CD1c-positive myeloid dendritic cell (primary cell): ENCODE data around the gene POLE4.
A peak's percentile ranks its signal among the peaks of the same experiment; 100 is the strongest.

ENCODE experiments used
- DNase-seq: peaks from one replicate; pipeline ENCODE4 v3.0.0-alpha.2; 2016; ENCODE audit errors: extremely low spot score

Gene POLE4, protein sequence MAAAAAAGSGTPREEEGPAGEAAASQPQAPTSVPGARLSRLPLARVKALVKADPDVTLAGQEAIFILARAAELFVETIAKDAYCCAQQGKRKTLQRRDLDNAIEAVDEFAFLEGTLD

DNA sequence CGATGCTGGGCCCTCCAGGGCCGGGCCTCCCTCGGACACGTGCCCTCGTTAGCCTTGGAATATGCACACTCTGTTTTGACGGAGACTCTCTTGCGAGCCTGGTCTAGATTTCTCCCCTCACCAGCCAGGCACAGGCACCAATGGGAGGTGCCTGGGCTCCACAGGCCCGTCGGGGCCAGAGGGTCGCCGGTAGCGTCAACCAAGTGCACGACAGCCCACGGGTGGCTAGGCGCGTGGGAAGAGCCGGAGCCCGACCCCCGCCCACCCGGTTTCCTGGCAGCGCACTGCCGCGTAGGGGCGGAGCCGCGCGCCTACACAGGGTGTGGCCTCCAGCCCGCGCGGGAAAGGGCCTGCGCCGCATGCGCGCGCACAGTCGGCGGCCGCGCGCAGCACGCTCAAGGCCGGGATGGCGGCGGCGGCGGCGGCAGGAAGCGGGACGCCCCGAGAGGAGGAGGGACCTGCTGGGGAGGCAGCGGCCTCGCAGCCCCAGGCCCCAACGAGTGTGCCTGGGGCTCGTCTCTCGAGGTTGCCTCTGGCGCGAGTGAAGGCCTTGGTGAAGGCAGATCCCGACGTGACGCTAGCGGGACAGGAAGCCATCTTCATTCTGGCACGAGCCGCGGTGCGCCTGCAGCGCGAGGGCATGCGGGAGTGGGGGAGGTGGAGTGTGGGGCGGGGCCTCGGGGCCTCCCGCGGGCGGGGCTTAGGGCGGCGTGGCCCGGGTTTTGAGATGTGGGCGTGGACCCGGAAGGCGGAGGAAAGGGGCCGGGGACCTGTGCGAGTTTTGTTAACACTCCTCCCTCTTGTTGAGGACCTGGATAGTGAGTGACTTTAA is at the start of gene POLE4:
TSS of gene POLE4 (plus strand) at position 370 of the 832 bp plus-strand sequence. CDS start at position 407, 37 bp downstream.
- peak; percentile 91 for DNase-seq

DNA sequence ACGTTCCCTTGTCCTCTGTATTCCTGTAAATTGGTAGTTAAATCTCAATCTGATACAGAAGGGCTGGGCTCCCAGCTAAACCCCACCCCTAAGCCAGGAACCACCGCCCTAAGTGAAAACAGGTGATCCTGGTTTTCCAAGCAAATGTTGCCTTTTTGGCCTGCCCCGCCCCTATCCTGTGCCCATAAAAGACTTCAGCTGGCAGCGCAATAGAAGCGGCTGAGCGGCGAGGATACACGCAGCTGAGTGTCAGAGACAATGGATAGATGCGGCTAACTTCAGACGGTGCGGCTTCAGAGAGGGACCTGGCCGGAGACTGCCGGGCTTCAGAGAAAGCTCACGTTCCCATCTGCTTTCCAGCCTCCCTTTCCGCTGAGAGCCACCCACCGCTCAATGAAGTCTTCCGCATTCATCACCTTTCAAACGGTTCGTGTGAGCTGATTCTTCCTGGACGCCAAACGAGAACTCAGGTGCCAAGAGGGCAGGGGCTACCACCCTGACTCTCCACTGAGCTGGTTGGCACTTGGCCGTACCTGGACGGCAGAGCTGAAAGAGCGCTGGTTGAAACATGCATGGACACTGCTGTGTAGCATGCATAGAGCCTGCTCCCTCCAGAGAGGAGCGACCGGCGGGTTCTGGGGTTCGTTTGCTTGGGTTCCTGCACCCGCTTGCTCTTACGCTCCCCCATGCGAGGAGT is 49.5 kb upstream of the POLE4 start:
- no peak for DNase-seq

DNA sequence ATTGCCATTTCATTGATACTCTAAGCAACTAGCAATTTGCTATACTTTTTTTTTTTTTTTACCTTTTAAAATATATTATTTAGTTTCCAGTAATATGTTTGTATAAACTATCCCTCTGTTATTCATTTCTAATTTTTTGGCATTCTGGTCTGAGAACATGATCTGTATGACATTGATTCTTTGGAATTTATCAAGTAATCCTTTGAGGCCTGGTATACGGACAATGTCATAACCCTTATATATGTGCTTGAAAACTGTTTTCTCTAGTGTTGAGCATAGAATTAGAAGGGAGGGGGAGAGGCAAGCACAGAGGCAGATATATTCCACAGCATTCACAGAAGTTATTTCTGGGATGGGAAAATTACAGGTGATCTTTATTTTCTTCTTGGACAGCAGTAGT is 48.2 kb upstream of the POLE4 start:
- DNase-seq = no peak

- DNase-seq = no peak
Measured at GRCh38 chr2:74911061-74911460, 47.4 kb upstream of the POLE4 start.

- DNase-seq = no peak
Measured at GRCh38 chr2:74915743-74916142, 42.7 kb upstream of the POLE4 start.

DNA sequence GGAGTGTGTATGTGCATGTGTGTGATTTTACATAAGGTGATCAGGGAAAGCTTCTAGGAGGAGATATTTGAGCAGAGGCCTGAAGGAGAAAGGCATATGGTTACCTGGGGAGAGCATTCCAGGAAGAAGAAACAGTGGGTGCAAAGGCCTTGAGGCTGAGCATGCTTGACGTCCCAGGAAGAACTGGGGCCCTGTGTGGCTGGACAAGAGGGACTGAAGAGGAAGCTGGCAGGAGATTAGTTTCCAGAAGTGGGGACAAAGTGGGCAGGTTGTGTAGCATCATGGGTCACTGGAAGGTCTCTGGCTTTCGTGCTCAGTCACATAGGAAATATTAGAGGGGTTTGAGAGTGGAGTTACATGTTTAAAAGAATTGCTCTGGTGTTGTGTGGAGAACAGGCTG is 42.0 kb upstream of the POLE4 start:
- DNase-seq = no peak

DNA sequence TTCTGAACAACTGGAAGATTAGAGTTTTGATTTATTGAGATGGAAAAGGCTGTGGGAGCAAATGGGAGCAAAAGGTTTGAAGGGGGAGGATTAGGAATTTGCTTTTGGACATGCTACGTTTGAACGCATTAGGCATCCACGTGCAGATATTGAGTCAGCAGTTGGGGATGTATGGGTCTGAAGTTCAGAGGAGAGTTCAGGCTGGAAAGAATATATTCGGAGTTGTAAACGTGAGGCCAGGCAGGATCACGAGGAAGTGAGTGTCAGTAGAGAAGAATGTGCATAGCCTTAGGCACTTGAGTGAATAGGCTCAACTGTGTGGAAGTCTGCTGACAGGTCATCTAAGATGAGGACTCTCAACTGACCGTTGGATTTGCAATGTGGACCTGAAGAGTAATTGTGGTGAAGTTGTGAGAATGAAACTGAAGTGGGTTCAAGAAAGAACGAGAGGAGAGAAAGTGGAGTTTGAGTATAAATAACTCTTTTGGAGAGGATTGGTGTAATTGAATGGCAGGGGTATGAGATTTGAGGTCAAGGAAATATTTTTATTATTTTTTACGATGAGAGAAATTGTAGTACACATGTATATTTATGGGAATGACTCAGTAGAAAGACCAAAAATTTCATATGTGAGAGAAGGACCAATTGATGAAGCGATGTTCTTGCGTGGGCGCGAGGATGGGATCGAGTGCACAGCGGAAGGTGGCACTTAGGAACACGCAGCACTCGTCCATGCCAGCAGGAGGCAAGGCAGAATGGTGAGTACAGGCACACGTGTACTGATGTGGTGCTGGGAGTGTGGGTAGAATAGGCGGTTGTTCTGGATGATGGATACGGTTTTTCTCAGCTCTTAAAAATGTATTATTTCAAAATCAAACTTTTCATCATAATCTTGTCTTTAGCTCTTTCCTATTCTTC is 40.5 kb upstream of the POLE4 start:
- DNase-seq = no peak

GRCh38 chr2:74919827-74920226 is 38.6 kb upstream of the POLE4 start:
- DNase-seq = peak; percentile 64

GRCh38 chr2:74921236-74921736 is 37.2 kb upstream of the POLE4 start:
- no peak for DNase-seq

- peak; percentile 83 for DNase-seq
Measured at GRCh38 chr2:74922592-74923227, 35.7 kb upstream of the POLE4 start.

- DNase-seq = no peak
Measured at GRCh38 chr2:74924463-74925265, 33.8 kb upstream of the POLE4 start.

GRCh38 chr2:74925361-74925786 is 33.1 kb upstream of the POLE4 start:
- DNase-seq = no peak

GRCh38 chr2:74927621-74928020 is 30.8 kb upstream of the POLE4 start:
- DNase-seq = no peak

DNA sequence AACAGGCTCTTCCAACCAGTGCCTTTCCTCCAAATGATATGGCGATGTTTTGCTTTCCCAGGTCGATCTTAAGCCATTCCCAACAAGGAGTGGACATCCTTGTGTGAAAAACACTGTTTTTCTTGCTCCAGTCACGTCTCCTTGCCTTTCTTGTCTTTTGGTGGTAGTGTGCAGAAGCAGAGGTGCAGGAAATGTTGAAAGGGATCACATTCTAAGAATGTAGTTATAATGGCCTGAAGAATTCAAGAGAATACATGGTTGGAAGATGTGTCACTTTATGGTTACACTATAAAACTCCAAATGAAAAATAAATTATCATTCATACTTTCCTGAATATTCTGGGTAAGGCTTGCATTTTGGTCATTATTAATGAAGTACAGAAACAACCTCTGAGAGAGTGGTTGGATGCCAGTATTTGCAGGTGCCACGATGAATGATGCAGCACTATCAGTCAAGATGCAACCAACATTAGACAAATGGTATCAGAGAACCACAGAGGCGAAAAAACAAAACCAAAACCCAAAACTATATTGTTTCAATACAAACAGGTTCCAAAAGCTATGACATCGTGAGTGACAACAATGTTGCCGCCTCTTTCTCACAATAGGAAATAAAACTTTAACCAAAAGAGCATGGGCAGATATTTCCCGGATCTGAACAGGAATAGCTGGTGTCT is 27.5 kb upstream of the POLE4 start:
- DNase-seq = no peak

- DNase-seq = no peak
Measured at GRCh38 chr2:74931940-74932339, 26.5 kb upstream of the POLE4 start.

DNA sequence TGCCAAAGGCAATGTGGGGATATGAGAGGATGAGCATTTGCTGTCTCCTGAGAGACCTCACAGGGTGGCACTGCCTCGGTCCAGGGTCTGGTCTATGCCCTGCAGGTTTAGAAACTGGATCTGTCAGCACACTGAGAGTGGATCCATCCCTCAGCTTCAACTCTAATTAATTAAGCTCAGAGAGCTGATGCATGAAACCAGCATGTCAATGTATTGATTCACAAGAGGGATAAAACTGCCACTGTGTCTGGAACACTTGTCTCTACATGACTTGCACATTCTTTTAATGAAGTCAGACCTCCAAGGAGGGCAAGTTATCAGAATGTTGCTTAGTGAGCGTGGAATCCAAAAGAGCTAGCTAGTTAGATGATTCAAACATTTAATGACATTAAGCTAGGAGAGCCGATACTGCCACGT is 22.5 kb upstream of the POLE4 start:
- DNase-seq = no peak

DNA sequence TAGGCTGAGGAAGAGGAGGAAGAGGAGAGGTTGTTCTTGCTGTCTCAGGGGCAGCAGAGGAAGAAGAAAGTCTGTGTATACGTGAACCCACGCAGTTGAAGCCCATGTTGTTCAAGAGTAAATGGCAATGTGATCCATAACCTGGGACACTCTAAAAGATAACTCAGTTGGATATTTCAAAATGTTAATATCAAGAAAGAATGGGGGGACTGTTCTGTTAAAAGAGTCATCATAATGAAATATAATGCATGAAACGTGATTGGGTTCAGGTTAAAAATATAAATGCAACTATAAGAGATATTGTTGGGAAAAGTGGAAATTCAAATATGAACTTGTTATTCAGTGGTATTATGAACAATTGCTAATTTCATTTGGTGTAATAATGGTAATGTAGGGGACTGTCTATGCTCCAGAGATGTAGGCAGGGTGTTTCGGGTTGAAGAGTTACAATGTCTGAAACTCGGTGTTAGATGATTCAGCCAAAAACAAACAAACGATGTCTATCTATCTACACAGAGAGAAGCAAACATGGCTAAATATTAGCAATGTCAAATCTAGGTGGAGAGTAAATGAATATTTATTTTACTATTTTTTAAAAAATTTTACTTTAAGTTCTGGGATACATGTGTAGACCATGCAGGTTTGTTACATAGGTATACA is 21.1 kb upstream of the POLE4 start:
- DNase-seq = no peak

DNA sequence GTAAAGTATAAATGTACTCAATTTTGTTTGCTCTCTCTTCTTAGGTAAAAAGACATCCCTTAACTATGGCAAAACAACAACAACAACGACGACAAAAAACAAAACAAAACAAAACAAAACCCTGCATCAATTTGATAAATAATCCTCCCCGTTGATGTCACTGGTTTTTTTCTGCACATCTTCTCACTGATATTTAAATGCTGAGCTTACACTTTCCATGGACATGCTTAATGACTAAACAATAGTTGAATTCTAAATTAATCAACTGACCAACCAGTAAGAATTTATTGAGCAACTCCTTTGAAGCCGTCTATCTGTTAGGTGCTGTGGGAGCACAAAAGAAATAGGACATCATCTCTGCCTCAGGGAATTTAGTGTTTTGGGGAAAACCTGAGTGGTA is 20.2 kb upstream of the POLE4 start:
- no peak for DNase-seq
